T1000 (cell line): ENCODE data around the gene RDH13.
A peak's percentile ranks its signal among the peaks of the same experiment; 100 is the strongest.
"Not testable (repeated sequence)": the region's sequence is repeated elsewhere in the genome, so short reads cannot be mapped to it uniquely, and the experiment has no call there.

ENCODE experiments used
- DNase-seq: peaks from one replicate; lab custom pipeline; 2025; ENCODE audit warnings: mixed read lengths; lab: John Stamatoyannopoulos, UW

The RDH13 gene

DNA sequence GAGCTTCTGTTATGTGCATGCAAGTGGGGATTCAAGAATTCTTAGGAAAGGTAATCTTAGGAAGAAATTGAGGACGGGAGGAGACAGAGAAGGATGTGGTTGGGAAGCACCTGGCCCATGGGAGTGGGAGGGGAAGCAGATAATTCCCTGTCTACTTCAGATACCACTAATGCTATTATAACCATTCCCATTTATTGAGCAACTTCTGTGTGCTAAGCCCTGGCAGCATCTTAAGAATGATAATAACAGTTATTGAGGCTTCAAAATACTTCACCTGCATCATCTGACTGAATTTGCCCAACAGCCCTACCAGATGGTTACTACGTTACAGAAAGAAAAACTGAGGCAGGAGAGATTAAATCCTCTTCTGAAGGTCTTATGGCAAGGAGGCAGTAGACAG lies 14.2 kb upstream of the RDH13 start:
- DNase-seq, result no peak

GRCh38 chr19:55076321-55076720 lies 13.4 kb upstream of the RDH13 start:
- DNase-seq, result no peak

DNA sequence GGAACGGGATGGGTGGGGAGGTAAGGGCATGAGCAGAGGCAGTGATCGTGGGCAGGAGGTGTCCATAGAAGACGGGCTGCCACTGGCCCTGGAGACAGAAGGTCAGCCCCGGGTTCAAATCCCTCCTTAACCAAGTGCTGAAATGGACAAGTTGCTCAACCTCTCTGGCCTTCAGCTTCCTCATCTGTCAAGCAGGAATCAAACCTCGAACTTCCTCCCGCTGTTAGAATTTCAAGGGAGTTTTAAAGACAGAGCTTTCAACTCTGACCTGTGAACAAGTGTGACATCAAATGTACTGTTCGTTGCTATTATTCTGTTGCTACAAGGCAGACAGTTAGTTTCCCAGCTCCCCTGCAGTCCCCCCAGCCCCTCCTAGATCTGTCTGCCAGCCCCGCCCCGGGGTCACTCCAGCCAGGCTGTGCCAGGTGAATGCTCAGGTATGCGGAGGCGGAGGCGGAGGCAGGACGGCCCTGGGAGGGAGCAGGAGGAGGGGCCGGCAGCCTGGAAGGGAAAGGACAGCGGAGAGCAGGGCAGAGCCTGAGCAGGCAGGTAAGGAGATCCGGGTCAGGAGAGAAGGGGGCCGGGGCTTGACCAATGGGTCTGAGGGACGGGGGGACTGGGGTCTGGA lies 12.5 kb upstream of the RDH13 start, which contains the start of gene EPS8L1:
EPS8L1 (plus strand) TSS at position 499 of the 628 bp plus-strand sequence. CDS start 576 bp downstream, outside the sequence.
- DNase-seq, result no peak

GRCh38 chr19:55071913-55072312 lies 9.0 kb upstream of the RDH13 start:
- no peak for DNase-seq

DNA sequence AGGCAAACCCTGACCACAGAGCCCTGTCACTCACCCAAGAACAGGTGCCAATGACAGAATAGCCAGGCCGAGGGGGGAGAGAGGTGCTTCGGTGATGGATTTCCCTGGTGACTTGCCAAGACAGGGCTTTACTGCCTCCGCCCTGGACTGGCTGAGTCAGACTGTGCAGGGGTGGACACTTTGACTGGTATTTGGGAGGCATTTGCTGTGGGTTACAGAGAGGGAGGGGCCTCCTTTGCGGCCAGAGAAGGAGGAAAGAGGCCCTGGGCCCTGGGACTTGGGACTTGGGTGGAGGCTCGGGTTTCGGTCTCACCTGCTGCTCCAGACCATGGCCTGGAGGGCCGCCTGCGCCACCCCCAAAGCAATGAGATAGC lies 8.2 kb upstream of the RDH13 start:
- DNase-seq, result peak; percentile 47

DNA sequence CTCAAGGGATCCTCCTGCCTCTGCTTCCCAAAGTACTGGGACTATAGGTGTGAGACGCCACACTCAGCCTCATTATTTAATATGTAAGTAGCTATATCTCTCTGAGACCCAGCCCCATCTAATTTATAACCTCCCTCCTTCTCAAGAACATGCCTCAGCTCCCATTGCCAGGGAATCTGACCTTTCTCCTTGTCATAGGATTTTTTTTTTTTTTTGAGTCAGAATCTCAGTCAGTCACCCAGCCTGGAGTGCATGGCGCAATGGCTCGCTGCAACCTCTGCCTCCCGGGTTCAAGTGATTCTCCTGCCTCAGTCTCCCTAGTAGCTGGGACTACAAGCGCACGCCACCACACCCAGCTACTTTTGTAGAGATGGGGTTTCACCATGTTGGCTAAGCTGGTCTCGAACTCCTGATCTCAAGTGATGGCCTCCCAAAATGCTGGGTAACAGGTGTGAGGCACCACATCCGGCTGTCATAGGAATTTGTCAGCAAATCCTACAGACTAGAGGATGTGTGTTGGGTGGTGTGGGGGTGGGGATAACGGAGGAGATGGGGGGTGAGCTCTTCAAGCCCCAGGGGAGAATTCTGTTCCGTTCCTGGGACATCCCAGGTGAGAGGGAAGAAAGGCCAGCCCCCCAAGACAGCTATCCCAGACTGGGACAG lies 7.6 kb upstream of the RDH13 start:
- no peak for DNase-seq

DNA sequence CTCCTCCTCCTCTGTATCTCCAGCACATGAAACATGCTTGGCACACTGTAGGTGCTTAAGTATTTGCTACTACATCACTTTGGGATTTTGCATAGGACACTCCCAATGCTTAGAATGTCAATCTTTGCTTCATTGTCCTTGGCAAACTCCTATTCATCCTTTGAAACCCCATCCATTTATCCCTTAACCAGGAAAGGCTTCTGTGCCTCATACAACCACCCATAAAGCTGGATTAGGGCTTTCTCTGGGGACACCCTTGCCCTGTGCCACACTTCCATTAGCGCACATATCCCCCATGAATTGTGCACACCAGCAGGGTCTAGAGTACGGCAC lies 6.9 kb upstream of the RDH13 start:
- no peak for DNase-seq

DNA sequence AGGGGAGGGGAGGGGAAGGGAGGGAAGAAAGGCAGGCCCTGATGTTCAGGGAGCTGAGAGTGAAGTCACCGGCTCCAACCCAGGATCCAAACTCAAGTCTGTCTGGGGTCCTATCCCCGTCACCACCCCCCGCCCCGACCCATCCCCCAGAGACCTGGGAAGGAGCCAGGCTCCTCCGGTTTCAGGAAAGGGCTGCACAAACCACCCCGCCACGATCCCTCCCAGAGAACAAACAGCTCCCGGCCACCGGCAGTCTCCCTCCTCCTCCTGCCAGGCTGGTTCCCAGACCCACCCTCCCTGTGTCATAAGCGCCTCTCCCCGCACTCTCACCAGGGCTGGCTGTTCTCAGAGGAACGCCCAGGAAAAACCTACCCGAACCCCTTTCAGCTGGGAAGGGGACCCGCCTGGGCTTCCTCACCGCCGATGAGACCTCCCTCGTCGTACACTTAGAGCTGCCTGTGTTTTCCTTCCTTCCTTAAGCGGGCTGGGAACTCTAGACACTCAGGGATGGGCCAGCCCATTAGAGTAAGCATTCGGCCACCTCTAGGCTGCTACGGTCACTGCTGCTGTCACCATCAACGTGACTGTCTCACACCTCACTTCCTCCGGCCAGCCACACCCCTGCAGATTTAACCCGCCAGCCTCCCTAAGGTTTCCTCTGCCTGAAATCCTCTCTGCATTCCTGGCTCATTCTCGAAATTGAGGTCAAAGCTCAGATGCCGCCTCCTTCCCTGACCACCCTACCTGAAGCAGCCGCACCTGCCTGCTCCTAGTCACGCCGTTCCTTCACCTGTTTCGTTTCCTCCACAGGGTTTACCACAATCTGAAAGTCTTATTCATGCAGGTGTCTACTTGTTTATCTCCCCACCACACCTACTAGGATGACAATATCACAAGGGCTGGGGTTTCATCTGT lies 6.3 kb upstream of the RDH13 start:
- DNase-seq, result no peak

DNA sequence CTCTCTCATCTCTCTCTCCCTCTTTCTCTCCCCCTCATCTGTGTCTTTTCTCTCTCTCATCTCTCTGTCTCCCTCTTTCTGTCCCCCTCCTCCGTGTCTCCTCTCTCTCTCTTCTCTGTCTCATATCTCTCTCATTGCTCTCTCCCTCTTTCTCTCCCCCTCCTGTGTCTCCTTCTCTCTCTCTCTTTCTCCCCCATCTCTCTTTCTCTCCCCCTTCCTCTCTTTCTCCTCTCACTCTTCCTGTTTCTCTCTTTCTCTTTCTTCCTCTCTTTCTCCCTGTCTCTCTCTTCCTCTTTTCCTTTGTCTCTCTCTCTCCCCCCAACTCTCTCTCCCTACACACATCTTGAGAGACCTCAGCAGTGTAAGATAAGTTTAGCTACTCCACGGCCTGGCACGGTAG lies 4.9 kb upstream of the RDH13 start:
- DNase-seq, result no peak

DNA sequence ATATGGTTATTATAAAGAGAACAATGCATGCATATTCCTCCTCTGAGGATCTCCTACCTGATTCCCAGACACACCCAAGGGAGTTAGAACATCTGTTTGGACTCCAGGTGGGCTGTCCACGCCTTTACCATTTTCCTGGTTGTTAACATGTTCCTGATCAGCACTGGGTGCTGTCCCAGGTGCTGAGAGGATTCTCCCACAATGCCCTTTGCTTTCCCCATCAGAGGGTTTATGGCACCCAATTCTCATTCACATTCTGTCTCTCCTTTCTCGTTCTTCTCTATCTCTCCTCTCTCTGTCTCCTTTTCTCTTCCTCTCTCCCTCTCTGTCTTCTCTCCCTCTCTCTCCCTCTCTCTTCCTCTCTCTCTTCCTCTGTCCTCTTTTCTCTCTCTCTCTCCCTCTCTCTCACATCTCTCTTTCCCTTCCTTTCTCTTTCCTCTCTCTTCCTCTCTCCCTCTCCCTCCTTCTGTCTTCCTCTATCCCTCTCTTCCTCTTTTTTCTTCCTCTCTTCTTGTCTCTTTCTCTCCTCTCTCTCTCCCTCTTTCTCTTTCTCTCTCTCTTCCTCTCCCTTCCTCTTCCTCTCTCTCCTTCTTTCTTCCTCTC lies 3.3 kb upstream of the RDH13 start:
- no peak for DNase-seq

DNA sequence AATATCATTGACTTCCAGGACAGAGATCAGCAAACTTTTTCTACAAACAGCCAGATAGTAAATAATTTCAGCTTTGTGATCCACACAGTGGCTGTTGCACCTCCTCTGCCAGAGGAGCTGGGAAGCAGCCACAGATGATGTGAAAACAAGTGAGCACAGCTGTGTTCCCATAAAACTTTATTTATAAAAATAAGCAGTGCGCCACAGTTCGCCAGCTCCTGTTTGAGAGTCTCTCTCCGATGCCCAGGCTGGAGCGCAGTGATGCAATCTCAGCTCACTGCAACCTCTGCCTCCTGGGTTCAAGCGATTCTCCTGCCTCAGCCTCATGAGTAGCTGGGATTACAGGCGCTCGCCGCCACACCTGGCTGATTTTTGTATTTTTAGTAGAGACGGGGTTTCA lies 2.6 kb upstream of the RDH13 start:
- DNase-seq, result not testable (repeated sequence)

GRCh38 chr19:55063492-55063843 lies 520 bp upstream of the RDH13 start:
- no peak for DNase-seq

DNA sequence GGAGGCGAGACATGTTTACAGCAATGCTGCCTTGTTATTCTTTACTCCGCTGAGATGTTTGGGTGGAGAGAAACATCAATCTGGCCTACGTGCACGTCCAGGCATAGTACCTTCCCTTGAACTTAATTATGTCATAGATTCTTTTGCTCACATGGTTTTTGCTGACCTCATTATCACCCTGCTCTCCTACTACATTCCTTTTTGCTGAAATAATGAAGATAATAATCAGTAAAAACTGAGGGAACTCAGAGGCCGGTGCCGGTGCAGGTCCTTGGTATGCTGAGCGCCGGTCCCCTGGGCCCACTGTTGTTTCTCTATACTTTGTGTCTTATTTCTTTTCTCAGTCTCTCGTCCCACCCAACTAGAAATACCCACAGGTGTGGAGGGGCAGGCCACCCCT lies 2.7 kb downstream of the RDH13 start:
- not testable (repeated sequence) for DNase-seq

- no peak for DNase-seq
Observed at GRCh38 chr19:55058781-55059610, 4.0 kb downstream of the RDH13 start.

GRCh38 chr19:55056827-55057226 lies 6.1 kb downstream of the RDH13 start:
- DNase-seq, result no peak

GRCh38 chr19:55053735-55054134 lies 9.2 kb downstream of the RDH13 start:
- no peak for DNase-seq

DNA sequence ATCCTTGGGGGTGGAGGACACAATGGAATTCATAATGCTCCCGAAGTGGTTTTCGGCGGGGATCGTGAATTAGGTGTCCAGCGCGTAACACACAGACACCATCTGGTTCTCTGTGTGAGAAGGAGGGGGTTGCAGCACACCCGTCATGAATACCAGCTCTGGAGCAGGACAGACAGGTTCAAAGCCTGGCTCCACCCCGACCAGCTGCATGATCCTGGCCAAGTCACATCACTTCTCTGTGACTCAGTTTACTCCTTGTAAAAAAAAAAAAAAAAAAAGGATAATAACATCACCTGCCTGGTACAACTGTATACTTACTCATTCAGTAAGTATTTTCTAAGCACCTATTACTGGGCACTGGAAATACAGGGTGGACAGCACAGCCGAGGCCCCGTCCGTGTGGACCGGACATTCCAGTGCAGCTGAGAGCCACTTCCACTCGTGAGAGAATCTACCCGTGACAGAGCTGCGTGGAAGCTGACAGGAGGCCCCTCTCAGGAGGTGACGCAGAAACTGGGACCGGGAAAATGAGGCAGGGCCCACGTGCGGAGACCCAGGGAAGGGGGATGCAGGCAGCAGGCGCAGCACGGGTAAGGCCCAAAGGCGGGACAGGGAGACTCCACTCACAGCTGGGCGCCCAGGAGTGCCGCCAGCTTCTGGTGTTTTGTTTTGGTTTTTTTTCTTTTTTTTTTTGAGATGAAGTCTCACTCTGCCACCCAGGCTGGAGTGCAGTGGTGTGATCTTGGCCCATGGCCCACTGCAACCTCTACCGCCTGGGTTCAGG lies 12.0 kb downstream of the RDH13 start:
- no peak for DNase-seq

- DNase-seq, result no peak
Observed at GRCh38 chr19:55048446-55048845, 14.5 kb downstream of the RDH13 start.

DNA sequence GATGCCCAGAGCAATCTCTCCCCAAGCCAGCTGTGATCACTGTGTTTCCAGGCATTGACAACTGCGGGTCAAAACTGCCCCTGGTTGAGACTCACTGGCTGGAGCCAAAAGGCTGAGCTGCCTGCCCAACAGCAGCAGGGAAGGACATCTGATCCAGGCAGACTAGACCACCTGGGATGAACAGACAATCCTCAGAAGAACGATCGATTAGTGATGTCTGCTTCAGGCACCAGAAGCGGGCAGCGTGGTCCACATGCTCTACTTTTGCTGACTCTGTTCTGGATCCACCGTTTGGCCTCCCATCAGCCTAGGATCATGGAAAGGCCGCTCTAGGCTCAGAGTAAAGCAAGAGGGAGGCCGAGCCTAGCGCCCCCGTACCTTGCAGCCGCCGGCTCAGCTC lies 15.0 kb downstream of the RDH13 start:
- DNase-seq, result no peak

- no peak for DNase-seq
Observed at GRCh38 chr19:55046975-55047622, 15.8 kb downstream of the RDH13 start.
